ENCODE measurements around the gene LY6G5C. TPM values are rescaled to one million over a fixed set of nuclear protein-coding genes. Genes with fewer than 3 reads are reported as not detected.
A peak's percentile ranks its signal among the peaks of the same experiment; 100 is the strongest.

The LY6G5C gene
- total and polyA plus RNA-seq, 7 donors, result 0.75 to 3.2 (median 2.1) TPM

DNA sequence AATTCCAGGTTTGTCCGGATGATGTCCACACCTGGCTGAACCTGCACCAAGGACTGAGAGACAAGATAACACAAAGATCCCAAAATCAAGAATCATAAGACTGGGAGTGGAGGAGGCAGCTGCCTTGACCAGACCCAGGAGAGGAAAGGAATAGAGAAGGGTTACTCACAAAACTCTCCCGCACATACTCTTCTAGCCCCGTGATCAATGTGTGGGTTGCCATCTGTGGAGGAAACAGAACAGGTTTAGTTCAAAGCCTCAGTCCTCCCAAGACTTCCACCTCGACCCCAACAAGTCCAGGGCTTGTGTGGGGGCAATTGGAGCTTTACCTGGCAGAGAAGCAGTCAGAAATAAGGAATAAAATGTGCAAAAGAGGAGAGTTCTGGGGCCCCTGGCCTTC lies 39.5 kb downstream of the LY6G5C start:
- ATAC-seq (no peak), DNase-seq (no peak)
- Histone ChIP-seq H3K4me3 (no peak overlapping the region), H3K27ac (no peak overlapping the region), H3K4me1 (peaks cover 6% of the 10 kb centered on the region), H3K36me3 (ENCODE audit: insufficient read depth in 1 of 2, low read depth in 1 of 2) (peaks cover 26 to 100% of the 10 kb centered on the region in 2 donors), H3K9me3 (no peaks in the 10 kb centered on the region), H3K27me3 (ENCODE audit: insufficient read depth in 3 of 3, low read length in 2 of 3) (no peaks in the 10 kb centered on the region)
- intact Hi-C loops (cut with DNase I), result no loop called here
- TF ChIP-seq, protein P1, sequence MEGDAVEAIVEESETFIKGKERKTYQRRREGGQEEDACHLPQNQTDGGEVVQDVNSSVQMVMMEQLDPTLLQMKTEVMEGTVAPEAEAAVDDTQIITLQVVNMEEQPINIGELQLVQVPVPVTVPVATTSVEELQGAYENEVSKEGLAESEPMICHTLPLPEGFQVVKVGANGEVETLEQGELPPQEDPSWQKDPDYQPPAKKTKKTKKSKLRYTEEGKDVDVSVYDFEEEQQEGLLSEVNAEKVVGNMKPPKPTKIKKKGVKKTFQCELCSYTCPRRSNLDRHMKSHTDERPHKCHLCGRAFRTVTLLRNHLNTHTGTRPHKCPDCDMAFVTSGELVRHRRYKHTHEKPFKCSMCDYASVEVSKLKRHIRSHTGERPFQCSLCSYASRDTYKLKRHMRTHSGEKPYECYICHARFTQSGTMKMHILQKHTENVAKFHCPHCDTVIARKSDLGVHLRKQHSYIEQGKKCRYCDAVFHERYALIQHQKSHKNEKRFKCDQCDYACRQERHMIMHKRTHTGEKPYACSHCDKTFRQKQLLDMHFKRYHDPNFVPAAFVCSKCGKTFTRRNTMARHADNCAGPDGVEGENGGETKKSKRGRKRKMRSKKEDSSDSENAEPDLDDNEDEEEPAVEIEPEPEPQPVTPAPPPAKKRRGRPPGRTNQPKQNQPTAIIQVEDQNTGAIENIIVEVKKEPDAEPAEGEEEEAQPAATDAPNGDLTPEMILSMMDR (IDR thresholded peaks at IDR 0.05), result no peak
- 85 to 90% (median 86%) methylated on average over 4 of the region's 4 CpGs for WGBS, 3 donors

GRCh38 chr6:31640612-31641011 lies 40.3 kb downstream of the LY6G5C start:
- no peak for ATAC-seq
- peaks cover 6% of the 10 kb centered on the region for H3K4me1 ChIP-seq
- DNase-seq, result no peak
- no peak overlapping the region for H3K4me3 ChIP-seq
- H3K27ac ChIP-seq, result no peak overlapping the region
- H3K9me3 ChIP-seq, result no peaks in the 10 kb centered on the region
- intact Hi-C loops (cut with DNase I), result no loop called here
- 92 to 93% (median 93%) methylated on average over 6 of the region's 6 CpGs for WGBS, 3 donors
- H3K36me3 ChIP-seq (ENCODE audit: insufficient read depth in 1 of 2, low read depth in 1 of 2), result peaks cover 27 to 100% of the 10 kb centered on the region in 2 donors
- no peaks in the 10 kb centered on the region for H3K27me3 ChIP-seq (ENCODE audit: insufficient read depth in 3 of 3, low read length in 2 of 3)
- TF ChIP-seq, protein P1 (IDR thresholded peaks at IDR 0.05), result no peak

GRCh38 chr6:31639449-31639861 lies 41.4 kb downstream of the LY6G5C start:
- no peaks in the 10 kb centered on the region for H3K27me3 ChIP-seq (ENCODE audit: insufficient read depth in 3 of 3, low read length in 2 of 3)
- DNase-seq (no peak), ATAC-seq (peak in 2 of 4 donors; percentile 4)
- no peak overlapping the region for H3K4me3 ChIP-seq
- peaks cover 6% of the 10 kb centered on the region for H3K4me1 ChIP-seq
- WGBS, 3 donors, result 65 to 73% (median 72%) methylated on average over 10 of the region's 10 CpGs
- H3K9me3 ChIP-seq, result no peaks in the 10 kb centered on the region
- peak overlapping the region; percentile 9 for H3K27ac ChIP-seq
- intact Hi-C loops (cut with DNase I), result no loop called here
- H3K36me3 ChIP-seq (ENCODE audit: insufficient read depth in 1 of 2, low read depth in 1 of 2), result peaks cover 33 to 100% of the 10 kb centered on the region in 2 donors
- TF ChIP-seq, protein P1 (IDR thresholded peaks at IDR 0.05), result no peak

- Histone ChIP-seq H3K36me3 (ENCODE audit: insufficient read depth in 1 of 2, low read depth in 1 of 2) (peaks cover 29 to 100% of the 10 kb centered on the region in 2 donors), H3K4me1 (peaks cover 6% of the 10 kb centered on the region), H3K27me3 (ENCODE audit: insufficient read depth in 3 of 3, low read length in 2 of 3) (no peaks in the 10 kb centered on the region), H3K27ac (no peak overlapping the region), H3K4me3 (no peak overlapping the region), H3K9me3 (no peaks in the 10 kb centered on the region)
- 65 to 78% (median 72%) methylated on average over 9 of the region's 9 CpGs for WGBS, 3 donors
- peak in 1 of 4 donors; percentile 9 for ATAC-seq
- TF ChIP-seq, protein P1 (IDR thresholded peaks at IDR 0.05), result no peak
- no peak for DNase-seq
- intact Hi-C loops (cut with DNase I), result no loop called here
Measured at GRCh38 chr6:31639043-31639442, 41.8 kb downstream of the LY6G5C start.

Data from psoas muscle (tissue), 8 donors.